ENCODE measurements around the gene SPN.
A peak's percentile ranks its signal among the peaks of the same experiment; 100 is the strongest.
"Not testable (repeated sequence)": the region's sequence is repeated elsewhere in the genome, so short reads cannot be mapped to it uniquely, and the experiment has no call there.

Gene SPN

GRCh38 chr16:29684679-29685078 lies 21.6 kb downstream of the SPN start:
- no peak overlapping the region for H3K4me2 ChIP-seq (ENCODE audit: low read length)
- no peak overlapping the region for H3K9ac ChIP-seq (ENCODE audit: low read length)
- peaks cover 14% of the 10 kb centered on the region for H3K79me2 ChIP-seq (ENCODE audit: low read length)
- no peak overlapping the region for H2AFZ ChIP-seq (ENCODE audit: low read depth, low read length)
- H3K27me3 ChIP-seq (ENCODE audit: low read depth, low read length) = no peaks in the 10 kb centered on the region
- H3K36me3 ChIP-seq (replicated peaks; ENCODE audit: low read depth, low read length) = peaks cover 19% of the 10 kb centered on the region
- H3K9me3 ChIP-seq (ENCODE audit: insufficient read depth, low read length) = no peaks in the 10 kb centered on the region
- no peak overlapping the region for H3K27ac ChIP-seq (ENCODE audit: low read length)
- TF ChIP-seq, protein P1, sequence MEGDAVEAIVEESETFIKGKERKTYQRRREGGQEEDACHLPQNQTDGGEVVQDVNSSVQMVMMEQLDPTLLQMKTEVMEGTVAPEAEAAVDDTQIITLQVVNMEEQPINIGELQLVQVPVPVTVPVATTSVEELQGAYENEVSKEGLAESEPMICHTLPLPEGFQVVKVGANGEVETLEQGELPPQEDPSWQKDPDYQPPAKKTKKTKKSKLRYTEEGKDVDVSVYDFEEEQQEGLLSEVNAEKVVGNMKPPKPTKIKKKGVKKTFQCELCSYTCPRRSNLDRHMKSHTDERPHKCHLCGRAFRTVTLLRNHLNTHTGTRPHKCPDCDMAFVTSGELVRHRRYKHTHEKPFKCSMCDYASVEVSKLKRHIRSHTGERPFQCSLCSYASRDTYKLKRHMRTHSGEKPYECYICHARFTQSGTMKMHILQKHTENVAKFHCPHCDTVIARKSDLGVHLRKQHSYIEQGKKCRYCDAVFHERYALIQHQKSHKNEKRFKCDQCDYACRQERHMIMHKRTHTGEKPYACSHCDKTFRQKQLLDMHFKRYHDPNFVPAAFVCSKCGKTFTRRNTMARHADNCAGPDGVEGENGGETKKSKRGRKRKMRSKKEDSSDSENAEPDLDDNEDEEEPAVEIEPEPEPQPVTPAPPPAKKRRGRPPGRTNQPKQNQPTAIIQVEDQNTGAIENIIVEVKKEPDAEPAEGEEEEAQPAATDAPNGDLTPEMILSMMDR (IDR thresholded peaks at IDR 0.05; ENCODE audit: low read depth, low read length) = no peak
- TF ChIP-seq EZH2phosphoT487 (IDR thresholded peaks at IDR 0.05; ENCODE audit: low read depth) = no peak
- peaks cover 32% of the 10 kb centered on the region for H3K4me1 ChIP-seq (ENCODE audit: low read length)
- H3K4me3 ChIP-seq (ENCODE audit: low read length) = no peak overlapping the region
- H4K20me1 ChIP-seq (ENCODE audit: insufficient read depth, low read length) = no peaks in the 10 kb centered on the region

- Histone ChIP-seq H3K9ac (ENCODE audit: low read length) (no peak overlapping the region), H3K4me2 (ENCODE audit: low read length) (0 out of 2 replicates have a peak overlapping the region, but pooled peaks have one; percentile 9), H4K20me1 (ENCODE audit: insufficient read depth, low read length) (peaks cover 3% of the 10 kb centered on the region; the same call in 1 of the 2 replicates), H3K9me3 (ENCODE audit: insufficient read depth, low read length) (no peaks in the 10 kb centered on the region), H3K27me3 (ENCODE audit: low read depth, low read length) (no peaks in the 10 kb centered on the region), H3K79me2 (ENCODE audit: low read length) (peaks cover 13% of the 10 kb centered on the region), H2AFZ (ENCODE audit: low read depth, low read length) (no peak overlapping the region), H3K36me3 (replicated peaks; ENCODE audit: low read depth, low read length) (peaks cover 15% of the 10 kb centered on the region), H3K4me1 (ENCODE audit: low read length) (peaks cover 34% of the 10 kb centered on the region), H3K27ac (ENCODE audit: low read length) (no peak overlapping the region), H3K4me3 (ENCODE audit: low read length) (no peak overlapping the region)
- TF ChIP-seq, protein P1 (IDR thresholded peaks at IDR 0.05; ENCODE audit: low read depth, low read length) = no peak
- TF ChIP-seq EZH2phosphoT487 (IDR thresholded peaks at IDR 0.05; ENCODE audit: low read depth) = no peak
Measured at GRCh38 chr16:29686740-29687332, 23.8 kb downstream of the SPN start.

GRCh38 chr16:29687755-29688154 lies 24.7 kb downstream of the SPN start:
- no peak overlapping the region for H3K9ac ChIP-seq (ENCODE audit: low read length)
- H3K79me2 ChIP-seq (ENCODE audit: low read length) = peaks cover 13% of the 10 kb centered on the region
- no peak for TF ChIP-seq EZH2phosphoT487 (IDR thresholded peaks at IDR 0.05; ENCODE audit: low read depth)
- TF ChIP-seq, protein P1 (IDR thresholded peaks at IDR 0.05; ENCODE audit: low read depth, low read length) = no peak
- H4K20me1 ChIP-seq (ENCODE audit: insufficient read depth, low read length) = peaks cover 3% of the 10 kb centered on the region; the same call in 1 of the 2 replicates
- H3K36me3 ChIP-seq (replicated peaks; ENCODE audit: low read depth, low read length) = peaks cover 12% of the 10 kb centered on the region
- no peak overlapping the region for H3K4me2 ChIP-seq (ENCODE audit: low read length)
- peaks cover 34% of the 10 kb centered on the region for H3K4me1 ChIP-seq (ENCODE audit: low read length)
- H3K9me3 ChIP-seq (ENCODE audit: insufficient read depth, low read length) = no peaks in the 10 kb centered on the region
- H3K27me3 ChIP-seq (ENCODE audit: low read depth, low read length) = no peaks in the 10 kb centered on the region
- no peak overlapping the region for H3K27ac ChIP-seq (ENCODE audit: low read length)
- no peak overlapping the region for H3K4me3 ChIP-seq (ENCODE audit: low read length)
- H2AFZ ChIP-seq (ENCODE audit: low read depth, low read length) = no peak overlapping the region

DNA sequence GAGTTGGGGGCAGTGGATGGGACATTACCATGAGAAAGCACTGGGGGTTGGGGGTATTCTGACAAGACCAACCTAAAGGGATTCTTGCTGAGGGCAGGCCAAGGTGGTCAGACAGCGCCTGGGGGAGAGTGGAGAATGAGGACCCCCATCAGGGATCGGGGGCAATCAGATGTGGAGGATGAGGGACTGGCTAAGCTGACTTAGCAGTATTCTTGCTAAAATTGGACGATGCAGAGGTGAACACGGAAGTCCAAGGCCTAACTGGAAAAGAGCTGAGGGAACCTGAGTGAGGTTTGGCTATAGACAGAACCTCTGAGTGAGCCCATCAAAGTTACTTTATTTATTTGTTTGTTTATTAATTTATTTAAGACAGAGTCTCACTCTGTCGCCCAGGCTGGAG lies 25.1 kb downstream of the SPN start:
- Histone ChIP-seq H4K20me1 (ENCODE audit: insufficient read depth, low read length) (peaks cover 3% of the 10 kb centered on the region; the same call in 1 of the 2 replicates), H2AFZ (ENCODE audit: low read depth, low read length) (no peak overlapping the region), H3K9ac (ENCODE audit: low read length) (no peak overlapping the region), H3K9me3 (ENCODE audit: insufficient read depth, low read length) (no peaks in the 10 kb centered on the region), H3K36me3 (replicated peaks; ENCODE audit: low read depth, low read length) (peaks cover 12% of the 10 kb centered on the region), H3K79me2 (ENCODE audit: low read length) (peaks cover 13% of the 10 kb centered on the region), H3K4me1 (ENCODE audit: low read length) (peaks cover 34% of the 10 kb centered on the region), H3K27ac (ENCODE audit: low read length) (no peak overlapping the region), H3K27me3 (ENCODE audit: low read depth, low read length) (no peaks in the 10 kb centered on the region), H3K4me3 (ENCODE audit: low read length) (no peak overlapping the region), H3K4me2 (ENCODE audit: low read length) (no peak overlapping the region)
- TF ChIP-seq, protein P1 (IDR thresholded peaks at IDR 0.05; ENCODE audit: low read depth, low read length) = no peak
- TF ChIP-seq EZH2phosphoT487 (IDR thresholded peaks at IDR 0.05; ENCODE audit: low read depth) = no peak

DNA sequence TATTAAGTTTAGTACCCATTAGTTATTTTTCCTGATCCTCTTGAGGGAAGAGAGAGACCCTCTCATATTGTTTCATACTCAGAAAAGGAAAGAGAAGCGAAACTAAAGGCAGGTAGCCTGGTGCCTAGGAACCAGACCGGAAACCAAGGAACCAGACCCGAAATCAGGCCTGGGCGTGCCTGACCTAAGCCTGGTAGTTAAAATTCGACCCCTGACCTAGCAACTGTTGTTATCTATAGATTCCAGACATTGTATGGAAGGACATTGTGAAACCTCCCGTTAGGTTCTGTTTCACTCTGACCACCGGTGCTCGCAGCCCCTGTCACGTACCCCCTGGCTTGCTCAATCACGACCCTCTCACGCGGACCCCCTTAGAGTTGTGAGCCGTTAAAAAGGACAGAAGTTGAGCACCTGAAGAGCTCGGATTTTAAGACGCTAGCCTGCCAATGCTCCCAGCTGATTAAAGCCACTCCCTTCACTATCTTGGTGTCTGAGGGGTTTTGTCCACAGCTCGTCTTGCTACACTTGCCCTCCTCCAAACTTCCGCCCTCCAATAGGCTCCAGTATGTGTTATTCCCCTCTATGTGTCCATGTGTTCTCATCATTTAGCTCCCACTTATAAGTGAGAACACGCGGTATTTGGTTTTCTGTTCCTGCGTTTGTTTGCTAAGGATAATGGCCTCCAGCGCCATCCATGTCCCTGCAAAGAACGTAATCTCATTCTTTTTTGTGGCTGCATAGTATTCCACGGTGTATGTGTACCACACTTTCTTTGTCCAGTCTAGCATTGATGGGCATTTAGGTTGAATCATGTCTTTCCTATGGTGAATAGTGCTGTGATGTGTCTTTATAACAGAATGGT lies 26.7 kb downstream of the SPN start:
- not testable (repeated sequence) for H2AFZ ChIP-seq (ENCODE audit: low read depth, low read length); H3K9ac ChIP-seq (ENCODE audit: low read length); H3K9me3 ChIP-seq (ENCODE audit: insufficient read depth, low read length); H4K20me1 ChIP-seq (ENCODE audit: insufficient read depth, low read length); H3K27me3 ChIP-seq (ENCODE audit: low read depth, low read length)
- Histone ChIP-seq H3K27ac (ENCODE audit: low read length) (peak overlapping the region; percentile 34; the same call in 1 of the 2 replicates), H3K36me3 (replicated peaks; ENCODE audit: low read depth, low read length) (peaks cover 10% of the 10 kb centered on the region), H3K4me3 (ENCODE audit: low read length) (peak overlapping the region; percentile 21; the same call in 1 of the 2 replicates), H3K4me1 (ENCODE audit: low read length) (peaks cover 44% of the 10 kb centered on the region), H3K79me2 (ENCODE audit: low read length) (peaks cover 13% of the 10 kb centered on the region), H3K4me2 (ENCODE audit: low read length) (peak overlapping the region; percentile 41; the same call in 1 of the 2 replicates)

- H4K20me1 ChIP-seq (ENCODE audit: insufficient read depth, low read length); H3K27me3 ChIP-seq (ENCODE audit: low read depth, low read length); H3K9me3 ChIP-seq (ENCODE audit: insufficient read depth, low read length); H2AFZ ChIP-seq (ENCODE audit: low read depth, low read length); H3K4me3 ChIP-seq (ENCODE audit: low read length); H3K36me3 ChIP-seq (replicated peaks; ENCODE audit: low read depth, low read length); H3K9ac ChIP-seq (ENCODE audit: low read length); H3K27ac ChIP-seq (ENCODE audit: low read length); H3K4me2 ChIP-seq (ENCODE audit: low read length): not testable (repeated sequence)
- H3K4me1 ChIP-seq (ENCODE audit: low read length) = peaks cover 32% of the 10 kb centered on the region
- H3K79me2 ChIP-seq (ENCODE audit: low read length) = peaks cover 13% of the 10 kb centered on the region
Measured at GRCh38 chr16:29692606-29693005, 29.6 kb downstream of the SPN start.

All from OCI-LY3 (cell line).